Amniotic stem cell (primary cell): ENCODE results near the gene RHD.
"Not testable (repeated sequence)": the region's sequence is repeated elsewhere in the genome, so short reads cannot be mapped to it uniquely, and the experiment has no call there.

Source experiments
- DNase-seq: peaks from one replicate; lab custom pipeline; 2025; lab: John Stamatoyannopoulos, UW

Gene RHD

GRCh38 chr1:25356441-25356840 lies 84.1 kb downstream of the RHD start:
- DNase-seq = no peak

- no peak for DNase-seq
Measured at GRCh38 chr1:25356848-25357247, 84.5 kb downstream of the RHD start.

- no peak for DNase-seq
Measured at GRCh38 chr1:25360596-25361581, 88.6 kb downstream of the RHD start.

GRCh38 chr1:25361901-25362300 lies 89.6 kb downstream of the RHD start:
- no peak for DNase-seq

- not testable (repeated sequence) for DNase-seq
Measured at GRCh38 chr1:25362634-25363559, 90.6 kb downstream of the RHD start.

- no peak for DNase-seq
Measured at GRCh38 chr1:25369241-25369640, 96.9 kb downstream of the RHD start.

- DNase-seq = not testable (repeated sequence)
Measured at GRCh38 chr1:25369691-25370271, 97.5 kb downstream of the RHD start.

- not testable (repeated sequence) for DNase-seq
Measured at GRCh38 chr1:25371757-25372156, 99.4 kb downstream of the RHD start.

- DNase-seq = not testable (repeated sequence)
Measured at GRCh38 chr1:25378367-25378766, 106.1 kb downstream of the RHD start.
